Mesenchymal stem cell (in vitro differentiated cells and primary cell): ENCODE measurements around the gene CNKSR3.
A peak's percentile ranks its signal among the peaks of the same experiment; 100 is the strongest.

Experiments used
- DNase-seq: peaks from one replicate; pipeline ENCODE4 v3.0.0-alpha.2; 2013
- H2AFZ ChIP-seq: one replicate; pipeline ENCODE4 v1.6.1; 2013; ENCODE audit warnings: low read depth, mild to moderate bottlenecking, control low read depth, inconsistent platforms, low read length, moderate library complexity
- H2AK5ac ChIP-seq: 2 replicates; pipeline ENCODE4 v1.6.1; 2013; ENCODE audit warnings: low read length, moderate library complexity, mild to moderate bottlenecking, inconsistent platforms; ENCODE audit not compliant: severe bottlenecking
- H2BK120ac ChIP-seq: one replicate; pipeline ENCODE4 v1.6.1; 2013; ENCODE audit warnings: low read depth, mild to moderate bottlenecking, inconsistent platforms, low read length, moderate library complexity
- H2BK12ac ChIP-seq, 2 experiments: one replicate each; pipeline ENCODE4 v1.6.1; 2013; ENCODE audit warnings: inconsistent platforms in 2 of 2, low read length in 2 of 2, mild to moderate bottlenecking in 2 of 2, moderate library complexity in 2 of 2, control low read depth in 1 of 2
- H2BK15ac ChIP-seq: one replicate; pipeline ENCODE4 v1.6.1; 2013; ENCODE audit warnings: mild to moderate bottlenecking, low read depth, inconsistent platforms; ENCODE audit not compliant: poor library complexity, severe bottlenecking
- H2BK5ac ChIP-seq: 2 replicates; pipeline ENCODE4 v1.6.1; 2013; ENCODE audit warnings: low read depth, mild to moderate bottlenecking, low read length, control low read depth, inconsistent platforms; ENCODE audit not compliant: poor library complexity, severe bottlenecking
- H3K14ac ChIP-seq, 2 experiments: one replicate each; pipeline ENCODE4 v1.6.1; 2013; ENCODE audit warnings: inconsistent platforms in 2 of 2, low read length in 2 of 2, control low read depth in 1 of 2, mild to moderate bottlenecking in 1 of 2, moderate library complexity in 1 of 2
- H3K18ac ChIP-seq, 2 experiments: one replicate each; pipeline ENCODE4 v1.6.1; 2013; ENCODE audit warnings: inconsistent platforms in 2 of 2, low read length in 2 of 2, control low read depth in 1 of 2, low read depth in 1 of 2, mild to moderate bottlenecking in 1 of 2
- H3K23ac ChIP-seq, 2 experiments: one replicate each; pipeline ENCODE4 v1.6.1; 2013; ENCODE audit warnings: inconsistent platforms in 2 of 2, low read length in 2 of 2, mild to moderate bottlenecking in 2 of 2, moderate library complexity in 2 of 2, control low read depth in 1 of 2
- H3K27ac ChIP-seq: 2 replicates; pipeline ENCODE4 v1.5.1; 2013; ENCODE audit warnings: mild to moderate bottlenecking, moderate library complexity, low read length, control low read depth, inconsistent platforms; ENCODE audit not compliant: poor library complexity, severe bottlenecking
- H3K27me3 ChIP-seq, 2 experiments: 2 replicates each; pipeline versions ENCODE4 v1.6.1 to v1.7.0; 2013; ENCODE audit warnings: low read length in 2 of 2, mild to moderate bottlenecking in 2 of 2, moderate library complexity in 2 of 2, control low read depth in 1 of 2, inconsistent platforms in 1 of 2; ENCODE audit not compliant: control insufficient read depth in 1 of 2, insufficient read depth in 1 of 2
- H3K36me3 ChIP-seq, 2 experiments: 2 replicates each; pipeline versions ENCODE4 v1.6.1 to v1.7.0; 2013; ENCODE audit warnings: low read length in 2 of 2, control low read depth in 1 of 2, inconsistent platforms in 1 of 2, low read depth in 1 of 2, mild to moderate bottlenecking in 1 of 2; ENCODE audit not compliant: insufficient read depth in 2 of 2, control insufficient read depth in 1 of 2
- H3K4ac ChIP-seq, 2 experiments: one replicate each; pipeline ENCODE4 v1.6.1; 2013; ENCODE audit warnings: inconsistent platforms in 2 of 2, low read length in 2 of 2, mild to moderate bottlenecking in 2 of 2, moderate library complexity in 2 of 2, control low read depth in 1 of 2, low read depth in 1 of 2
- H3K4me1 ChIP-seq: 2 replicates; pipeline ENCODE4 v1.6.1; 2013; ENCODE audit warnings: low read depth, low read length, control low read depth; ENCODE audit not compliant: control insufficient read depth, insufficient read depth
- H3K4me2 ChIP-seq: 2 replicates; pipeline ENCODE4 v1.6.1; 2013; ENCODE audit warnings: low read length, mild to moderate bottlenecking, inconsistent platforms; ENCODE audit not compliant: poor library complexity, severe bottlenecking
- H3K4me3 ChIP-seq, 2 experiments: 2 replicates each; pipeline versions ENCODE4 v1.5.1 to v1.7.0; 2013; ENCODE audit warnings: low read length in 2 of 2, mild to moderate bottlenecking in 2 of 2, control low read depth in 1 of 2, low read depth in 1 of 2; ENCODE audit not compliant: insufficient read depth in 1 of 2
- H3K79me1 ChIP-seq: replicated peaks from 2 replicates; pipeline ENCODE4 v1.6.1; 2013; ENCODE audit warnings: mild to moderate bottlenecking, control low read depth, low read length, inconsistent platforms; ENCODE audit not compliant: poor library complexity, severe bottlenecking
- H3K9ac ChIP-seq: 2 replicates; pipeline ENCODE4 v1.7.0; 2013; ENCODE audit warnings: mild to moderate bottlenecking, low read length, moderate library complexity
- H3K9me3 ChIP-seq: 2 replicates; pipeline ENCODE4 v1.7.0; 2013; ENCODE audit warnings: mild to moderate bottlenecking, low read length; ENCODE audit not compliant: control insufficient read depth
- H4K8ac ChIP-seq: one replicate; pipeline ENCODE4 v1.6.1; 2013; ENCODE audit warnings: inconsistent platforms, mild to moderate bottlenecking, low read length, moderate library complexity
- H4K91ac ChIP-seq: one replicate; pipeline ENCODE4 v1.6.1; 2013; ENCODE audit warnings: mild to moderate bottlenecking, low read length, inconsistent platforms
- WGBS: methylation state at CpG from one replicate; pipeline ENCODE4 v1.1.7; 2013; ENCODE audit warnings: mixed read lengths; 5-methylcytosine and 5-hydroxymethylcytosine counted together

CNKSR3 gene

GRCh38 chr6:154476494-154476893, 34.0 kb downstream of the CNKSR3 start:
- Histone ChIP-seq H3K23ac (no peak overlapping the region), H3K27ac (peak overlapping the region; percentile 97), H3K4ac (no peak overlapping the region), H2AK5ac (no peak overlapping the region), H2BK5ac (no peak overlapping the region), H3K4me1 (peaks cover 28% of the 10 kb centered on the region), H3K14ac (no peak overlapping the region), H3K4me2 (no peak overlapping the region), H2BK15ac (no peak overlapping the region), H2AFZ (no peak overlapping the region), H4K91ac (no peak overlapping the region), H3K9ac (no peak overlapping the region), H3K27me3 (no peaks in the 10 kb centered on the region), H2BK120ac (no peak overlapping the region), H3K79me1 (peaks cover 9% of the 10 kb centered on the region), H2BK12ac (no peak overlapping the region), H3K9me3 (no peaks in the 10 kb centered on the region), H3K4me3 (no peak overlapping the region), H4K8ac (no peak overlapping the region), H3K18ac (no peak overlapping the region), H3K36me3 (no peaks in the 10 kb centered on the region)
- 100% methylated on average over 4 of the region's 4 CpGs for WGBS
- DNase-seq = no peak

- no peaks in the 10 kb centered on the region for H3K9me3 ChIP-seq
- H2AFZ ChIP-seq = no peak overlapping the region
- H3K4me1 ChIP-seq = peaks cover 25% of the 10 kb centered on the region
- peak overlapping the region; percentile 12 for H2BK120ac ChIP-seq
- 91% methylated on average over 10 of the region's 12 CpGs for WGBS
- H3K36me3 ChIP-seq = no peaks in the 10 kb centered on the region
- peak overlapping the region; percentile 39 for H2BK5ac ChIP-seq
- peak overlapping the region; percentile 83 for H4K8ac ChIP-seq
- peak overlapping the region in 1 of 2 experiments; percentile 54 for H3K18ac ChIP-seq
- H3K79me1 ChIP-seq = peaks cover 11% of the 10 kb centered on the region
- H4K91ac ChIP-seq = peak overlapping the region; percentile 64
- peak overlapping the region; percentile 70 for H3K27ac ChIP-seq
- H2BK15ac ChIP-seq = peak overlapping the region; percentile 68
- DNase-seq = peak; percentile 90
- no peak overlapping the region for H3K4me3 ChIP-seq
- H3K14ac ChIP-seq = no peak overlapping the region
- H3K4me2 ChIP-seq = no peak overlapping the region
- H2AK5ac ChIP-seq = peak overlapping the region; percentile 99
- H2BK12ac ChIP-seq = peak overlapping the region; percentile 0 to 78
- H3K9ac ChIP-seq = no peak overlapping the region
- H3K27me3 ChIP-seq = no peaks in the 10 kb centered on the region
- no peak overlapping the region for H3K23ac ChIP-seq
- peak overlapping the region in 1 of 2 experiments; percentile 62 for H3K4ac ChIP-seq
These were observed 35.6 kb downstream of the CNKSR3 start for GRCh38 chr6:154474648-154475428.

GRCh38 chr6:154473324-154473723, 37.2 kb downstream of the CNKSR3 start:
- no peak overlapping the region for H2AFZ ChIP-seq
- H2BK5ac ChIP-seq = no peak overlapping the region
- H3K4ac ChIP-seq = no peak overlapping the region
- H3K27ac ChIP-seq = no peak overlapping the region
- no peak overlapping the region for H2BK12ac ChIP-seq
- no peak overlapping the region for H2AK5ac ChIP-seq
- no peaks in the 10 kb centered on the region for H3K9me3 ChIP-seq
- no peak for DNase-seq
- WGBS = 90% methylated on average over 9 of the region's 9 CpGs
- no peak overlapping the region for H4K91ac ChIP-seq
- H3K18ac ChIP-seq = no peak overlapping the region
- H4K8ac ChIP-seq = peak overlapping the region; percentile 27
- H3K27me3 ChIP-seq = no peaks in the 10 kb centered on the region
- no peak overlapping the region for H2BK120ac ChIP-seq
- H3K4me2 ChIP-seq = no peak overlapping the region
- H3K23ac ChIP-seq = no peak overlapping the region
- no peak overlapping the region for H3K14ac ChIP-seq
- H2BK15ac ChIP-seq = no peak overlapping the region
- H3K4me3 ChIP-seq = no peak overlapping the region
- no peaks in the 10 kb centered on the region for H3K36me3 ChIP-seq
- H3K9ac ChIP-seq = no peak overlapping the region
- peaks cover 24% of the 10 kb centered on the region for H3K4me1 ChIP-seq
- peaks cover 14% of the 10 kb centered on the region for H3K79me1 ChIP-seq

GRCh38 chr6:154471609-154472362, 38.7 kb downstream of the CNKSR3 start:
- Histone ChIP-seq H4K8ac (no peak overlapping the region), H3K4me3 (no peak overlapping the region), H3K14ac (no peak overlapping the region), H3K27ac (no peak overlapping the region), H3K4me1 (peaks cover 15% of the 10 kb centered on the region), H3K18ac (no peak overlapping the region), H3K4ac (no peak overlapping the region), H3K4me2 (no peak overlapping the region), H2BK5ac (no peak overlapping the region), H4K91ac (no peak overlapping the region), H2AFZ (no peak overlapping the region), H3K23ac (no peak overlapping the region), H3K9me3 (no peaks in the 10 kb centered on the region), H3K36me3 (no peaks in the 10 kb centered on the region), H2AK5ac (no peak overlapping the region), H2BK120ac (no peak overlapping the region), H3K27me3 (no peaks in the 10 kb centered on the region), H2BK15ac (no peak overlapping the region), H3K9ac (no peak overlapping the region), H2BK12ac (no peak overlapping the region), H3K79me1 (peaks cover 17% of the 10 kb centered on the region)
- DNase-seq = no peak
- 97% methylated on average over 6 of the region's 6 CpGs for WGBS
